Naive thymus-derived CD4-positive, alpha-beta T cell (primary cell): ENCODE results near the gene HELLS. TPM values are rescaled to one million over a fixed set of nuclear protein-coding genes. Genes with fewer than 3 reads are reported as not detected.
"Not testable (repeated sequence)": the region's sequence is repeated elsewhere in the genome, so short reads cannot be mapped to it uniquely, and the experiment has no call there.

ENCODE experiments used
- ATAC-seq: fragments of 150-1000 bp; cut with Tn5 transposase; 2 replicates; pipeline ENCODE4 v1.10.0; 2021; ENCODE audit warnings: mild to moderate bottlenecking, moderate library complexity
- CTCF ChIA-PET: fragments of 350-600 bp; sonication (Branson Sonifier 250); formaldehyde crosslinking; loops from one replicate; lab custom pipeline; 2021; ENCODE audit warnings: antibody characterized with exemption; lab: Charles Lee
- POLR2A ChIA-PET: fragments of 350-600 bp; sonication (Branson Sonifier 250); formaldehyde crosslinking; loops from one replicate; lab custom pipeline; 2021; ENCODE audit warnings: antibody characterized with exemption, inconsistent platforms; lab: Charles Lee
- DNase-seq, 9 donors: peaks; one replicate each; pipeline versions ENCODE4 v3.0.0 to v3.0.0-alpha.2; 2020 to 2022; ENCODE audit warnings: mixed read lengths in 1 of 9
- H3K27ac ChIP-seq: one replicate; pipeline ENCODE4 v1.7.0; 2013; ENCODE audit warnings: mild to moderate bottlenecking, low read depth, low read length, moderate library complexity
- H3K27me3 ChIP-seq, 2 donors: one replicate each; pipeline ENCODE4 v1.7.0; 2013; ENCODE audit warnings: low read length in 2 of 2, mild to moderate bottlenecking in 2 of 2, moderate library complexity in 2 of 2; ENCODE audit not compliant: control insufficient read depth in 2 of 2, insufficient read depth in 2 of 2
- H3K36me3 ChIP-seq, 3 experiments: 1 replicate in 2 of 3; 2 replicates in 1 of 3; pipeline ENCODE4 v1.7.0; 2013; ENCODE audit warnings: low read length in 3 of 3, mild to moderate bottlenecking in 3 of 3, moderate library complexity in 1 of 3; ENCODE audit not compliant: insufficient read depth in 3 of 3, control insufficient read depth in 2 of 3
- H3K4me1 ChIP-seq, 2 donors: one replicate each; pipeline ENCODE4 v1.7.0; 2013; ENCODE audit warnings: low read length in 2 of 2, mild to moderate bottlenecking in 2 of 2, moderate library complexity in 1 of 2; ENCODE audit not compliant: control insufficient read depth in 2 of 2, insufficient read depth in 2 of 2
- H3K4me3 ChIP-seq: 2 replicates; pipeline ENCODE4 v1.7.0; 2013; ENCODE audit warnings: mild to moderate bottlenecking, low read length
- H3K9me3 ChIP-seq, 3 experiments: 1 replicate in 2 of 3; 2 replicates in 1 of 3; pipeline ENCODE4 v1.7.0; 2013; ENCODE audit warnings: low read length in 3 of 3; ENCODE audit not compliant: control insufficient read depth in 2 of 3
- H3K27ac Mint-ChIP-seq, 9 donors: one replicate each; pipeline ENCODE4 v1.8.0; 2020 to 2022; ENCODE audit warnings: mixed read lengths in 9 of 9, mild to moderate bottlenecking in 8 of 9, moderate library complexity in 5 of 9, inconsistent platforms in 2 of 9
- H3K27me3 Mint-ChIP-seq, 5 donors: one replicate each; pipeline ENCODE4 v1.8.0; 2021 to 2022; ENCODE audit warnings: mixed read lengths in 5 of 5, mild to moderate bottlenecking in 1 of 5
- H3K36me3 Mint-ChIP-seq, 5 donors: one replicate each; pipeline ENCODE4 v1.8.0; 2020 to 2022; ENCODE audit warnings: mixed read lengths in 5 of 5, mild to moderate bottlenecking in 3 of 5, inconsistent platforms in 1 of 5
- H3K4me1 Mint-ChIP-seq, 7 donors: one replicate each; pipeline ENCODE4 v1.8.0; 2020 to 2022; ENCODE audit warnings: mixed read lengths in 7 of 7, mild to moderate bottlenecking in 3 of 7, inconsistent platforms in 1 of 7
- H3K4me3 Mint-ChIP-seq, 10 donors: one replicate each; pipeline ENCODE4 v1.8.0; 2020 to 2022; ENCODE audit warnings: mild to moderate bottlenecking in 10 of 10, mixed read lengths in 10 of 10, moderate library complexity in 6 of 10, inconsistent platforms in 2 of 10
- H3K9me3 Mint-ChIP-seq, 11 donors: one replicate each; pipeline ENCODE4 v1.8.0; 2020 to 2022; ENCODE audit warnings: mixed read lengths in 11 of 11, mild to moderate bottlenecking in 4 of 11, inconsistent platforms in 1 of 11, moderate library complexity in 1 of 11
- intact Hi-C, 2 donors: fragments of 100-400 bp; cut with micrococcal nuclease; formaldehyde crosslinking; loops; one replicate each; pipeline ENCODE4 v1.15.1; 2023
- polyA plus RNA-seq, 2 donors: library from polyadenylated mRNA; unstranded; fragments of 300-500 nt; fragmentation: Illumina TruSeq; gene quantifications; one replicate each; pipeline ENCODE4 v1.2.3, GENCODE V29; 2021
- total RNA-seq, 6 experiments: library from RNA in 5 of 6; stranded (reverse) in 5 of 6; gene quantifications; 1 replicate in 5 of 6; 2 replicates in 1 of 6; pipeline ENCODE4 v1.2.3 and lab custom pipeline; 2021 to 2026

The HELLS gene
- total and polyA plus RNA-seq, 7 experiments from 2014 or later, result 2.7 to 107 (median 7.4) TPM

- Histone ChIP-seq H3K27me3 (no peaks in the 10 kb centered on the region), H3K4me1 (no peaks in the 10 kb centered on the region), H3K36me3 (no peaks in the 10 kb centered on the region), H3K4me3 (no peak overlapping the region), H3K9me3 (no peaks in the 10 kb centered on the region), H3K27ac (no peak overlapping the region)
- CTCF ChIA-PET, result no interaction called here
- Mint-ChIP-seq H3K9me3 (peaks cover 2 to 42% (median 12%) of the 10 kb centered on the region in 11 donors), H3K4me3 (no peak overlapping the region), H3K27ac (no peak overlapping the region), H3K4me1 (peaks cover 0 to 4% (median 0%) of the 10 kb centered on the region in 7 donors), H3K36me3 (peaks cover 0 to 4% (median 0%) of the 10 kb centered on the region in 5 donors), H3K27me3 (peaks cover 0 to 5% (median 2%) of the 10 kb centered on the region in 5 donors)
- POLR2A ChIA-PET, result no interaction called here
- intact Hi-C loops, result no loop called here
- DNase-seq (no peak), ATAC-seq (no peak)
Observed at GRCh38 chr10:94632954-94633353, 87.4 kb downstream of the HELLS start.

GRCh38 chr10:94638097-94638496, 92.5 kb downstream of the HELLS start:
- POLR2A ChIA-PET, intact Hi-C loops: not testable (repeated sequence)
- H3K27me3 Mint-ChIP-seq, result peaks cover 0 to 12% (median 5%) of the 10 kb centered on the region in 5 donors

GRCh38 chr10:94639902-94640301, 94.3 kb downstream of the HELLS start:
- ATAC-seq (no peak), DNase-seq (no peak)
- no peaks in the 10 kb centered on the region for H3K4me1 Mint-ChIP-seq
- CTCF ChIA-PET, result no interaction called here
- intact Hi-C loops, result no loop called here
- H3K36me3 Mint-ChIP-seq, result peaks cover 0 to 12% (median 5%) of the 10 kb centered on the region in 5 donors
- POLR2A ChIA-PET, result no interaction called here
- H3K27ac ChIP-seq, result no peak overlapping the region
- no peak overlapping the region for H3K4me3 Mint-ChIP-seq
- H3K27ac Mint-ChIP-seq, result no peak overlapping the region
- peaks cover 4 to 32% (median 18%) of the 10 kb centered on the region in 11 donors for H3K9me3 Mint-ChIP-seq
- no peaks in the 10 kb centered on the region for H3K9me3 ChIP-seq
- no peaks in the 10 kb centered on the region for H3K4me1 ChIP-seq
- peaks cover 0 to 18% (median 5%) of the 10 kb centered on the region in 5 donors for H3K27me3 Mint-ChIP-seq
- no peaks in the 10 kb centered on the region for H3K36me3 ChIP-seq
- H3K4me3 ChIP-seq, result no peak overlapping the region
- H3K27me3 ChIP-seq, result no peaks in the 10 kb centered on the region

More at GRCh38 chr10:94638097-94638496, 92.5 kb downstream of the HELLS start:
- Mint-ChIP-seq H3K9me3 (peaks cover 4 to 48% (median 21%) of the 10 kb centered on the region in 11 donors), H3K36me3 (peaks cover 0 to 12% (median 5%) of the 10 kb centered on the region in 5 donors)
- CTCF ChIA-PET, H3K4me3 ChIP-seq, ATAC-seq, DNase-seq, H3K27ac ChIP-seq, H3K27ac Mint-ChIP-seq, H3K27me3 ChIP-seq, H3K4me1 Mint-ChIP-seq, H3K4me1 ChIP-seq, H3K9me3 ChIP-seq, H3K36me3 ChIP-seq, H3K4me3 Mint-ChIP-seq: not testable (repeated sequence)

DNA sequence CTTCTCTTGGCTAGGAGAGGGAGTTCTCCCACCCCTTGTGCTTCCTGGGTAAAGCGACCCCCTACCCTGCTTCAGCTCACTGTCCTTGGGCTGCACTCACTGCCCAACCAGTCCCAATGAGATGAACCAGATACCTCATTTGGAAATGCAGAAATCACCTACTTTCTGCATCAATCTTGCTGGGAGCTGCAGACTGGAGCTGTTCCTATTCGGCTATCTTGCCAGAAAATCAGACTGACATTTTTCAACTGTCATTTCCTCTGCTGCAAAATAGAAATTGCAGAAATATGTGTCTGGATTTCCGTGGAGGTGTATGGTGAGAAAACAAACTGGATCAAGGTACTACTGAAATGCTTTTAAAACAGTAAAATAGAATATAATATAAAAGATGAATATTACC, 95.0 kb downstream of the HELLS start:
- Histone ChIP-seq H3K4me1 (no peaks in the 10 kb centered on the region), H3K36me3 (no peaks in the 10 kb centered on the region), H3K9me3 (no peaks in the 10 kb centered on the region), H3K27ac (no peak overlapping the region), H3K4me3 (no peak overlapping the region), H3K27me3 (no peaks in the 10 kb centered on the region)
- ATAC-seq, result no peak
- Mint-ChIP-seq H3K4me3 (no peak overlapping the region), H3K27ac (no peak overlapping the region), H3K4me1 (no peaks in the 10 kb centered on the region), H3K9me3 (peaks cover 4 to 29% (median 14%) of the 10 kb centered on the region in 11 donors), H3K27me3 (peaks cover 0 to 19% (median 5%) of the 10 kb centered on the region in 5 donors), H3K36me3 (peaks cover 0 to 12% (median 5%) of the 10 kb centered on the region in 5 donors)
- intact Hi-C loops, result no loop called here
- ChIA-PET CTCF (no interaction called here), POLR2A (no interaction called here)
- DNase-seq, result no peak

DNA sequence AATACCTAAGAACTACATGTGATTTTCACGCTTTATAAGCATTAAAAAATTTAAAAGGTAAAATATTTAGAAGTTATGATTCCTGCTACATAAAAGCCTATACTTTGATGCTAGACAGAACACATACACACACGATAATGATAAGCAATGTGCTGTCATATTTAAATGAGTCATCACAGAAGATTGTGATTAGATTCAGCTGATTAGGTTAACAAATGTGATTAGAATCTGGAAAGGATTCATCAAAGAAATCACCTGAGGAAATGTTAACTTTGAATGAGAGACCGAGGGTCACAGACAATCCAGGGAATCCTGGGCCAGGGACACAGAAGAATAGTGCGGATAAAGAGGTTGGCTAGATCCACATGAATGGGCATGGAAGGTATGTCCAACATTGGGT, 95.9 kb downstream of the HELLS start:
- no peaks in the 10 kb centered on the region for H3K36me3 ChIP-seq
- Mint-ChIP-seq H3K9me3 (peaks cover 4 to 27% (median 11%) of the 10 kb centered on the region in 11 donors), H3K4me1 (no peaks in the 10 kb centered on the region), H3K27me3 (peaks cover 0 to 19% (median 5%) of the 10 kb centered on the region in 5 donors), H3K4me3 (no peak overlapping the region), H3K27ac (no peak overlapping the region), H3K36me3 (peaks cover 0 to 12% (median 5%) of the 10 kb centered on the region in 5 donors)
- ChIA-PET POLR2A (no interaction called here), CTCF (no interaction called here)
- no peak for DNase-seq
- H3K9me3 ChIP-seq, result no peaks in the 10 kb centered on the region
- H3K4me3 ChIP-seq, result no peak overlapping the region
- no peak overlapping the region for H3K27ac ChIP-seq
- ATAC-seq, result no peak
- no peaks in the 10 kb centered on the region for H3K4me1 ChIP-seq
- intact Hi-C loops, result no loop called here
- H3K27me3 ChIP-seq, result no peaks in the 10 kb centered on the region

DNA sequence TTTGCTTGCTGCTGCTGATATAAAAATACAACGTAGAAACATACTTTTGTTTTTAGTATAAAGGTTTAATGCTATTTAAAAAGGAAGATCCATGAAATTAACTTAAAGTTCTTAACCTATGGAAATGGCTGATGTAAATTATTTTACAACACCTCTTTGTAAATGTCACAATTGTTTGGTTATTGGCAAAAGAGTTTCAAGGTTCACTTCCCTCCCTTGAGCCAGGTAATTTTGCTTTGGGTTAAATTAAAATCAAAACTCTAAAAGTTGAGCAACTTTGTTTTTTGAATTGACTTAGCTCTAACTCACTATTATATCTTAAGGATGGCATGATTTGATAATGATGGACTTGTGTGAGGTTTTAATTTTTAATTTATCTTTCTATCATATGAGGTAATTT, 98.8 kb downstream of the HELLS start:
- Histone ChIP-seq H3K27me3 (no peaks in the 10 kb centered on the region), H3K27ac (no peak overlapping the region), H3K36me3 (no peaks in the 10 kb centered on the region), H3K9me3 (no peaks in the 10 kb centered on the region), H3K4me1 (no peaks in the 10 kb centered on the region), H3K4me3 (no peak overlapping the region)
- peaks cover 0 to 7% (median 1%) of the 10 kb centered on the region in 11 donors for H3K9me3 Mint-ChIP-seq
- H3K27ac Mint-ChIP-seq, result no peak overlapping the region
- H3K4me3 Mint-ChIP-seq, result no peak overlapping the region
- CTCF ChIA-PET, result no interaction called here
- ATAC-seq, result no peak
- H3K36me3 Mint-ChIP-seq, result no peaks in the 10 kb centered on the region
- H3K4me1 Mint-ChIP-seq, result no peaks in the 10 kb centered on the region
- POLR2A ChIA-PET, result no interaction called here
- intact Hi-C loops, result no loop called here
- no peak for DNase-seq
- H3K27me3 Mint-ChIP-seq, result peaks cover 0 to 14% (median 0%) of the 10 kb centered on the region in 5 donors

DNA sequence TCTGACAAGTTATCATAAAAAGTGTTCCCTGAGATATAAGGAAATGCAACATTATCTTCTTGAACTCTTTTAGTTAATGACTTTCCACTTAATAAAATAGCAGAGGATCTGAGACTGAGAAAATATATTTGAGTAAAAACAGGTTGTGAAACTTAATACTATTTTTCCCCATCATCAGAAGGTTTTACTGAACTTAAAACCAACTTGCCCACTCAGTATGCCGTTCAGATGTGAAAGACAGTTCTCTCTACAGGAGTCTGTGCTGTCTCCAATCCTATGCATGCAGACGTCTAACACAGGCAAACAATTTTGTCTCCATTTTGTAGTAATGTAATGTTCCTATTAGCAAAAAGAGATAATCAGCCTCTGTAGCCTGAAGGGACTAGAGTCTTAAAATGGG, 99.7 kb downstream of the HELLS start:
- intact Hi-C loops, result no loop called here
- Histone ChIP-seq H3K27ac (no peak overlapping the region), H3K9me3 (no peaks in the 10 kb centered on the region), H3K36me3 (no peaks in the 10 kb centered on the region), H3K4me1 (no peaks in the 10 kb centered on the region), H3K4me3 (no peak overlapping the region), H3K27me3 (no peaks in the 10 kb centered on the region)
- ChIA-PET CTCF (no interaction called here), POLR2A (no interaction called here)
- Mint-ChIP-seq H3K4me3 (no peak overlapping the region), H3K27ac (no peak overlapping the region), H3K27me3 (peaks cover 0 to 12% (median 4%) of the 10 kb centered on the region in 5 donors), H3K36me3 (no peaks in the 10 kb centered on the region), H3K4me1 (no peaks in the 10 kb centered on the region), H3K9me3 (peaks cover 0 to 8% (median 0%) of the 10 kb centered on the region in 11 donors)
- no peak for ATAC-seq
- no peak for DNase-seq
